ENCODE measurements around the gene MAD1L1. TPM values are rescaled to one million over a fixed set of nuclear protein-coding genes. Genes with fewer than 3 reads are reported as not detected.

Gene MAD1L1
- total RNA-seq, 4 donors from 2014 or later: 8.0 to 52.7 (median 26.7) TPM

DNA sequence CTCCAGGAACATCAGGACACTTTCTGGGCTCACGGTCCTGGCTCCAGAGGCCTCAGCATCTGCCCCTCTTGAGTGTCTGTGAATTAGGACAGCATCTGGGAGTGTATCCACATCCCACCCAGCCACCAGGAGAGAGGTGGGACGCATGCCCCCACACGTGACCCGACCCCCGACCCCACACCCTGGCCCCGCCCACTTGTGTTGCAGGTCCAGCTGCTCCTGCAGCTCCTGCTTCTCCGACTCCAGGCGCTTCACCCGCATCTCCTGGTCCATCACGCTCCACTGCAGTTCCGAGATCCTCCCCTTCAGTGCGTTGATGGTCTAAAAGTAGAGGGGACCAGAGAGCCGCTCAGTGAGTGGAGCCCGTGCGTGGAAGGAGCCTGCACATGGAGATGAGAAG is 13.6 kb downstream of the MAD1L1 start:
- Histone ChIP-seq H3K27me3 (no peaks in the 10 kb centered on the region), H3K4me1 (no peaks in the 10 kb centered on the region), H3K9me3 (no peaks in the 10 kb centered on the region), H3K36me3 (peaks cover 0 to 20% (median 8%) of the 10 kb centered on the region in 4 donors), H3K4me3 (no peak overlapping the region), H3K27ac (no peak overlapping the region)
- DNase-seq: no peak
- intact Hi-C loops (cut with DNase I; ENCODE audit: low total_unique reads): no loop called here
- TF ChIP-seq POLR2A (IDR thresholded peaks at IDR 0.05) (no peak), POLR2AphosphoS5 (IDR thresholded peaks at IDR 0.05) (no peak), EP300 (IDR thresholded peaks at IDR 0.05; ENCODE audit: low read depth) (no peak)
- TF ChIP-seq, protein P1, sequence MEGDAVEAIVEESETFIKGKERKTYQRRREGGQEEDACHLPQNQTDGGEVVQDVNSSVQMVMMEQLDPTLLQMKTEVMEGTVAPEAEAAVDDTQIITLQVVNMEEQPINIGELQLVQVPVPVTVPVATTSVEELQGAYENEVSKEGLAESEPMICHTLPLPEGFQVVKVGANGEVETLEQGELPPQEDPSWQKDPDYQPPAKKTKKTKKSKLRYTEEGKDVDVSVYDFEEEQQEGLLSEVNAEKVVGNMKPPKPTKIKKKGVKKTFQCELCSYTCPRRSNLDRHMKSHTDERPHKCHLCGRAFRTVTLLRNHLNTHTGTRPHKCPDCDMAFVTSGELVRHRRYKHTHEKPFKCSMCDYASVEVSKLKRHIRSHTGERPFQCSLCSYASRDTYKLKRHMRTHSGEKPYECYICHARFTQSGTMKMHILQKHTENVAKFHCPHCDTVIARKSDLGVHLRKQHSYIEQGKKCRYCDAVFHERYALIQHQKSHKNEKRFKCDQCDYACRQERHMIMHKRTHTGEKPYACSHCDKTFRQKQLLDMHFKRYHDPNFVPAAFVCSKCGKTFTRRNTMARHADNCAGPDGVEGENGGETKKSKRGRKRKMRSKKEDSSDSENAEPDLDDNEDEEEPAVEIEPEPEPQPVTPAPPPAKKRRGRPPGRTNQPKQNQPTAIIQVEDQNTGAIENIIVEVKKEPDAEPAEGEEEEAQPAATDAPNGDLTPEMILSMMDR (IDR thresholded peaks at IDR 0.05): no peak
- in situ Hi-C loops (cut with MboI; ENCODE audit: low pct_ligation_motif_present in 1 of 4, low pct_unique_long_range_greater_than_20kb in 1 of 4, low sequenced_read_pairs in 3 of 4): loop anchor here in 3 of 4 donors (25.0 kb wide), 2 partner anchors 557 to 632 kb away; partner anchors contain the start of gene ELFN1 (in 2 of the 3)
- WGBS, 2 donors (ENCODE audit: low coverage in 1 of 2): 94 to 97% methylated on average over 5 to 15 of the region's 15 CpGs

DNA sequence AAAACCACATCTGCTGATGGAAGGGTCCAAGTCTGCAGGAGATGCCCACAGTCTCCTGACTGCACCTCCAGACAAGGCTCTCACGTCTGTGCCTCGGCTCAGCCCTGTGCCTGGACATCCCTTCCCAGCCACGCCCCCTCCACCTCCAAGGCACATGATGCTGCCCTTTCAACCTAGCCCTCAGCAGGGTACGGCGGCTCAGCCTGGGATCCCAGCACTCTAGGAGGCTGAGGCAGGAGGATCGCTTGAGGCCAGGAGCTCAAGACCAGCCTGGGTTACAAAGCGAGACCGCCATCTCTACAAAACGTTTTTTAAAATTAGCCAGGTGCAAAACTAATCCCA is 14.3 kb downstream of the MAD1L1 start:
- no peak overlapping the region for H3K4me3 ChIP-seq
- in situ Hi-C loops (cut with MboI; ENCODE audit: low pct_ligation_motif_present in 1 of 4, low pct_unique_long_range_greater_than_20kb in 1 of 4, low sequenced_read_pairs in 3 of 4): loop anchor here in 3 of 4 donors (25.0 kb wide), 2 partner anchors 556 to 631 kb away; partner anchors contain the start of gene ELFN1 (in 2 of the 3)
- no peak overlapping the region for H3K27ac ChIP-seq
- H3K9me3 ChIP-seq: no peaks in the 10 kb centered on the region
- no peaks in the 10 kb centered on the region for H3K4me1 ChIP-seq
- intact Hi-C loops (cut with DNase I; ENCODE audit: low total_unique reads): no loop called here
- WGBS, 2 donors (ENCODE audit: low coverage in 1 of 2): 90% methylated on average over 9 of the region's 9 CpGs; no CpG with 5 or more reads in 1 of the 2 donors
- no peaks in the 10 kb centered on the region for H3K27me3 ChIP-seq
- DNase-seq: no peak
- peaks cover 0 to 20% (median 8%) of the 10 kb centered on the region in 4 donors for H3K36me3 ChIP-seq
- TF ChIP-seq POLR2AphosphoS5 (IDR thresholded peaks at IDR 0.05): no peak
- no peak for TF ChIP-seq EP300 (IDR thresholded peaks at IDR 0.05; ENCODE audit: low read depth)
- no peak for TF ChIP-seq POLR2A (IDR thresholded peaks at IDR 0.05)
- TF ChIP-seq, protein P1 (IDR thresholded peaks at IDR 0.05): no peak

DNA sequence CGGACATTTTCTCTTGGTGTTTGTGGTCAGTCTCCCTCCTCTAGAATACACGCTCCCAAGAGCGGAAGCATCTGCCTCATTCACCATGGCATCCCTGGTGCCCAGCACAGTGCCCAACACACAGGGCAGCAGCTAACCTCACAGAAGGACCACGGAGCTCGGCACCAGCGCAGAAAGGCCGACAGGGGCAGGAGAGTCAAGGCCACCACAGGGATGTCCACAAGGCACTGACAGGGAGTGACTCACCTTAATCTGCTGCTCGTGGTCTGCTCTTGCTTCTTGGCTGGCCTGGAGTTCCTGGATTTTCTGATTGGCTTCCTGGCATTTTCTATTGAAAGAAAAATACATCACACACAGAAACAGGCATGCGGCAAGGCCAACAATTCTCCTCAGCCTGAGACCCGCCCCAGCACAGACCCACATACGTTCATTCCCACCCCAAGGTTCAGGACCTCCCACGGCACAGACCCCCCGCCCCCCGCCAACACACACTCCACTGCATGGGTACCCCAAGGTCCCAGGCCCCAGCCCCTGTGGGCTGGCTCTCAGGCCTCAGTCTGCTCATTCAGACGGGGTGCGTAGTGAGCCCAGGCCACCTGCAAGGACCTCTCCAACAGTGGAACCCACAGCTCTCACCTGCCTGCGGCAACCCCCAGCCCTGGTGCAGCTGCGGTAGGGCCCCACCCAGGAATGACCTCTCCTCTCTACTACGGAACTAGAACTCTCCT is 14.9 kb downstream of the MAD1L1 start:
- in situ Hi-C loops (cut with MboI; ENCODE audit: low pct_ligation_motif_present in 1 of 4, low pct_unique_long_range_greater_than_20kb in 1 of 4, low sequenced_read_pairs in 3 of 4) (loop anchor here in 3 of 4 donors (25.0 kb wide), 2 partner anchors 556 to 631 kb away; partner anchors contain the start of gene ELFN1 (in 2 of the 3)), intact Hi-C loops (cut with DNase I; ENCODE audit: low total_unique reads) (no loop called here)
- Histone ChIP-seq H3K36me3 (peaks cover 0 to 20% (median 8%) of the 10 kb centered on the region in 4 donors), H3K4me3 (no peak overlapping the region), H3K27me3 (no peaks in the 10 kb centered on the region), H3K4me1 (no peaks in the 10 kb centered on the region), H3K9me3 (no peaks in the 10 kb centered on the region), H3K27ac (no peak overlapping the region)
- 95% methylated on average over 19 of the region's 19 CpGs; no CpG with 5 or more reads in 1 of the 2 donors for WGBS, 2 donors (ENCODE audit: low coverage in 1 of 2)
- no peak for DNase-seq
- TF ChIP-seq POLR2A (IDR thresholded peaks at IDR 0.05) (no peak), POLR2AphosphoS5 (IDR thresholded peaks at IDR 0.05) (no peak), EP300 (IDR thresholded peaks at IDR 0.05; ENCODE audit: low read depth) (no peak)
- TF ChIP-seq, protein P1 (IDR thresholded peaks at IDR 0.05): no peak

DNA sequence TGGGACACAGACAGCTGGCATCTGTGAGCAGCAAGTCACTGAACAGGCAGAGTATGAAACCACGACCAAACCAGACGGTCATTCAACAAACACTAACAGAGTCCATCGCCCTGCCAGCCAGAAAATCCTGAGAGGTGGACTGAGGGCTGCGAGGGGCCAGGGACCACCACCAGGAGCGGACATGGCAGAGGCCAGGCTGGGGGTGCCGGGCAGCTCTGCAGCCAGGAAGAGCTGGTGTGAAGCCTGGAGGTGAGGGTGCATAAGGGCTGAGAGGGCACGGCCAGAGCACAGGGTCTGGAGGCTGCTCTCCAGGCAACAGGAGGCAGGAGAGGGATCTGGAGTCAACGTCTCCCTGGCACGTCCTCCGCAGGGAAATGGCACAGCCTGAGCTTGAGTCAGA is 15.5 kb downstream of the MAD1L1 start:
- WGBS, 2 donors (ENCODE audit: low coverage in 1 of 2): 90% methylated on average over 10 of the region's 10 CpGs; no CpG with 5 or more reads in 1 of the 2 donors
- intact Hi-C loops (cut with DNase I; ENCODE audit: low total_unique reads) (no loop called here), in situ Hi-C loops (cut with MboI; ENCODE audit: low pct_ligation_motif_present in 1 of 4, low pct_unique_long_range_greater_than_20kb in 1 of 4, low sequenced_read_pairs in 3 of 4) (loop anchor here in 3 of 4 donors (25.0 kb wide), 2 partner anchors 555 to 630 kb away; partner anchors contain the start of gene ELFN1 (in 2 of the 3))
- no peak for DNase-seq
- H3K4me1 ChIP-seq: no peaks in the 10 kb centered on the region
- no peaks in the 10 kb centered on the region for H3K9me3 ChIP-seq
- H3K27ac ChIP-seq: no peak overlapping the region
- H3K36me3 ChIP-seq: peaks cover 0 to 20% (median 9%) of the 10 kb centered on the region in 4 donors
- H3K4me3 ChIP-seq: no peak overlapping the region
- TF ChIP-seq POLR2AphosphoS5 (IDR thresholded peaks at IDR 0.05) (no peak), POLR2A (IDR thresholded peaks at IDR 0.05) (no peak), EP300 (IDR thresholded peaks at IDR 0.05; ENCODE audit: low read depth) (no peak)
- TF ChIP-seq, protein P1 (IDR thresholded peaks at IDR 0.05): no peak
- no peaks in the 10 kb centered on the region for H3K27me3 ChIP-seq
